HG03460 (cell line): Measurements from ENCODE around the gene GAPDHS.

ENCODE experiments used
- ATAC-seq: cut with Tn5 transposase; IDR thresholded peaks from one replicate; pipeline ENCODE4 v1.9.1; 2021; ENCODE audit not compliant: unreplicated experiment

The GAPDHS gene

DNA sequence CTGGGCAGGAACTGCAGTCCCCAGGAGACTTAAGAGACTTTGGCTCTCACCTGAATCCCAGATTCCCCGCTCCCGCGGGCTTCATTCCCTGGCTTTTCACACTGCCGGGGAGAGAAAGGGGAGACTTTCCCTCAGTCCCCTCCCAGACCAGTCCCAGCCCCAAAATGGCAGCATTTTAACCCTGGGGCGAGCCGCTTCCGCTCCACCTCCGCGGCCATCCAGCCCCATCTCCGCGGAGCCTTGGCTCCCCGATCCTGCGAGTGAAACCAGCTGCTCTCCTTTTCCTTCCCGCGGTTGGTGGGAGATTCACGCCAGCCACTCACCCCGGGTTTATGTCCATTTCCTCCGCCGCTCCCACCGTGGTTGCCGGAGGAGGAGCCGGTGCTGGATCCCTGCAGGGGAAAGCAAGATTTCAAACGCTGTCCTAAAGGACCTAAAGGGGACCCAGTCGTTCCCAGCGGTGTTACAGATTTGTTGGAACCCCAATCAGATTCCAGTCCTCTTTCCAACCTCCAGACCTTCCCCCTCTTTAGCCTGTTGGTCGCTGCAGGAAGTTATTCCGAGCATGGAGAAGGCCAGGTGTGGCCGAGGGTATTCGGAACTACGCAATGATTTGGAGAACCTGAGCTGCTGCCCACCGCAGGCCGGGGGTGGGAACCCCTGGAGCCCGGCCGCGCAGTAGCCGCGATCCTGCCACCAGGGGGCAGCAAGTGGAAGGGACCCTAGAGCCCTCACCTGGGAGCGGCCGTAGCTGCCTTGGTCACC, 23.2 kb upstream of the GAPDHS start:
- ATAC-seq, result no peak

DNA sequence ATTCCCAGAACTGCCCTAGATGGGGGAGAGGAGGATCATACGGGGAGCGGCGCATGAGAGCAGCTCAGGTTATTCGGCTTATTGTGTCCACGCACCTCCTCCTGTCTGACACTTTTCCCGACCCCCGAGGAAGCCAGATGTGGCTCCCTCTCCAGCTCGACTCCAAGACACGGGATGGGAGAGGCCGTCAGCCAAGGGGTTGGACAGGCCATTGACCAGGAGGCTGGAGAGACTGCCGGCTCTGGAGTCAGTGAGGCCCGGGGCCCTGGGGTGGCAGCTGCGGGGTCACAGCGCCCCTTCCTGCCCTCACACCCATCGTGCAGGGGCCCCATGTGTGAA, 22.7 kb upstream of the GAPDHS start:
- no peak for ATAC-seq

DNA sequence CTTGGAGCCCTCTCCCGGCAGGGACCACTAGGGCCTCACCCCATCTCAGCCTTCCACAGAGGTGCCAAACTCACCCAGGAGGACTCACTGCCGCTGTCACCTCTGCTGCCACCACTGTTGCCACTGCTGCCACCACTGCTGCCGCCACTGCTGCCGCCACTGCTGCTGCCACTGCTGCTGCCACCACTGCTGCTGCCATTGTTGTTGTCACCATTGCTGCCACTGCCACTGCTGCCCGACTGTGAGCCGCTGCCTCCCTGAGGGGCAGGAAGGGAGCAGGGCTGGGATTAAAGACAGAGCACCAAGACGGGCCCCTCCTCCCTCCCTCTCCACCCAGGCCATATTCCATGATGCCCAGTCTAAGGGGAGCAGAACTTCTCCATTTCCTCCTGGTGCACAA, 21.9 kb upstream of the GAPDHS start:
- ATAC-seq, result no peak

DNA sequence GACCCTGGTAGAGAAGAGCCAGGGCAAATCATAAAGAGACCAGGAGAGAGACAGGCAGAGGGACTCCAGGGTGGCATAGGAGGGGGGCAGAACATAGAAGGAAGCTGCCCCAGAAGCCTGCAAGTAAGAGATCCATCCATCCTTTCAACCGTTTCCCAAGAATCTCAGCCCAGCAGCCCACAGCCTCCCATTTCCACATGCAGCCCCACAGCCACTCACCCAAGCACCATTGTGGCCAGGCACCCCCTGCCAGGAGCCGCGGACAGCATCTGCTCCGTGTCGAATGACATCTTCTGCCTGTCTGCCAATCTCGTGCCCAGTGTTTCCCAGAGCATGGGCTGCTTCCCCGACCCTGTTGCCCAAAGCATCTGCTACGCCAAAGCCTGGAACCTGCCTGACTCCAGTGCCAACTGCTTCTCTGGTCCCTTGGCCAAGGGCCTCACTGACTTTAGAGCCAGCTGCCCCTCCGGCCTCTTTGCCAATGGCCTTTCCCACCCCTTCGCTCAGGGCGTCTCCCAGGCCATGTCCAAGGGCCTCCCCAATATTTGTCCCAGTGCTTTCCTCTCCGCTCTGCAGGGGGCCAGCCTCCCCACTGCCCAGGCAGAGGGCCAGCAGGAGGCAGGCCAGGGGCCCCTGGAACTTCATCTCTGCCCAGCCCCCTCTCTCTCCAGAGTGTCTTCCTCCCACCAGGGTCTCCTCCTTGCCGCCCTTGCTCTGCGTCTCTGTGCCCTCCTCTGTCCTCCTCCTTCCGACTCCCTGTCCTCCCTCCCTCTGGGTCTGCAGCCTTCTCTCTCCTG, 20.2 kb upstream of the GAPDHS start:
- no peak for ATAC-seq

DNA sequence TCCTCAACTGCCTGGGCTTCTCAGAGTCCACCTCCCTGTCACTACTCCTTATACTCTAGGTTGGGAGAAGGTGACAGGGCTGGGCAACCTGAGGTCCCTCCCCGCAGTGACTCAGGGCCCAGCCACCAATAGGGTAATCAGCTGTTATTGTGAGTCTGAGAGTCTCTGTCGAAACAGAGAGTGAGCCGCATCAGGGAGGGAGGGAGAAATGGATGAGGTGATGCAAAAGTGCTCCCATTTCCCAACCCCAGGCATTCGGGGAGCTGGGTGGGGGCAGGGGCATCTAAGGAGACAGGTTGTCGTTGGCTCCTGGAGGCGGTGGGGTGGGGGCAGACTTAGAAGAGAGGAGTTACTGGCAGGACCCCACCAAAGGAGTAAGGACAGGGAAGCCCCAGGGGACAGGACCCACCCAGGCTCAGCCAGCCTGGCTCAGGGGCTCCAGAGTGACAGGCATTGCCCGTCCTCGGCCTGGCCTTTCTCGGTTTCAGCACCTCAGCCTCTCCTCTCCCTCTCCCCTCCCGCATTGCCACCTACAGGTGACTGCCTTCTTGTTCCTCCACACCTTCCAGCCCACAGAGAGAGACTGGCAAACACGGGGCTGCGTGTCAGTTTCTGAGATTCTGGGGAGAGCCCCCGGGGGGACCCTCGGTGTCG, 19.5 kb upstream of the GAPDHS start, which contains the start of gene DMKN:
DMKN (minus strand) TSS at position 22 of the 654 bp plus-strand sequence. CDS start 174 bp downstream, outside the sequence.
- ATAC-seq, result no peak

DNA sequence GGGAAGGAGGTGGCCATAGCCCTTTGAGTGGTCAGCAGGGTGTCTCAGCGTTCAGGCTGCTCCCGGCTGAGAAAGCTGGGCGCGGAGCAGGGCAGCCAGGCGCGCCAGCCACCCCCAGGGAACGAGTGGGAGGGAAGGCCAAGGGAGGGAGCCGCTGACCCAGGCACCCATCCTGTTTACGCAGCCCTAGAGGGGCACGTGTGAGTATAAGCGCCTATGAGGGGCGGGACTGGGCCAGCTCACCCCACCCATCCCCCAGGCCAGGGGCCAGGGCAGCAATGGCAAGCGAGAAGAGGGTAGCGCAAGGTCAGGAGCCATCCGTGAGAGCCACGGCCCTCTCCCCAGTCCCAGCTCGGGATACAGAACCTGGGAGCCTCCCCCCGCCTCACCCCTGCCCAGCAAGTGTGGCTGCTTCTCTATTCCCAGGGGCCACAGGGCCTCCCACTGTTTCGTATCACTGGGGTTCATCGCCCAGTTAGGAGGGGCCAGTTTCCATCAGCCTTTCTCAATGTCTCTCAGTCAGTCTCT, 18.9 kb upstream of the GAPDHS start:
- no peak for ATAC-seq

DNA sequence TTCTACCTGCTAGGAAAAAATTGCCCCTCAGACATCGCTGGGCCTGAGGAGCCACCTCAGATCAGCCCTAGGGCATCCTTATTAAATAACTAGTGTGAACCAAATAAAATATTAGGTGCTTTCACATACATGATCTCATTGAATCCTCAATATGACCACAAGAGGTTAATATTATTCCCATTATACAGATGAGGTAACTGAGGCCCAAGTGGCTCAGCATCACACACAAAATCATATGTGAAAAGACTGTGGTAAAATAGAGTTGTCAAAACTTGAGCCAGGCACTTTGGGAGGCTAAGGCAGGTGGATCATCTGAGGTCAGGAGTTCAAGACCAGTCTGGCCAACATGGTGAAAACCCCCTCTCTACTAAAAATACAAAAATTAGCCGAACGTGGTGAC, 16.9 kb upstream of the GAPDHS start:
- ATAC-seq, result no peak

DNA sequence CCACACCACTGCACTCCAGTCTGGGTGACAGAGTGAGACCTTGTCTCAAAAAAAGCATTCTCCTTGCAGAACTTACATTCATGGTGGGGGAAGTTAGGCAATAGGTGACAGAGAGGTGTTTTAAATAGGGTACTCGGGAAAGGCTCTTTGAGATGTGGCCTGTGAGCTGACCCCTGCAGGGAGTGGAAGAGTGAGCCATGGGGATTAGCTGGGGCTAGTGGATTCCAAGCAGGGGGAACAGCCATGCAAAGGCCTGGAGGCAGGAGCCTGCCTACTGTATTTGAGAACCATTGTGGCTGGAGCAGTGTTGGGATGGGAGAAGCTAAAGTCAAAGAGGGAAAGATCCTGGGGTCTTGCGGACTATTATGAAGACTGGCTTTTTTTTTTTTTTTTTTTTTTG, 15.9 kb upstream of the GAPDHS start:
- no peak for ATAC-seq

DNA sequence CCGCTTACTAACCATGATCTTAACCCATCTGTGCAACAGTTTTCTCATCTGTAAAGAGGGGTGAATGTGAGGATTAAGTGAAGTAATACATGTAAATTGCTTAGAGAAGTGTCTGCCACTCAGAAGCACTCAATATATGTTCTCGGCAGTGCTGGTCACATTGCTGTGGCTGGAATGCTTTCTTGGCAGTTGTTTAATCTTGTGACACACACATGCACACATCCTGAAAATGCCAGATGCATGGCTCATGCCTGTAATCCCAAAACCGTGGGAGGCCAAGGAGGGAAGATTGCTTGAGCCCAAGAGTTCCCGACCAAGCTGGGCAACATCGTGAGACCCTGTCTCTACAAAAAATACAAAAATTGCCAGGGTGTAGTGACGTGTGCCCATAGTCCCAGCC, 14.9 kb upstream of the GAPDHS start:
- ATAC-seq, result no peak

DNA sequence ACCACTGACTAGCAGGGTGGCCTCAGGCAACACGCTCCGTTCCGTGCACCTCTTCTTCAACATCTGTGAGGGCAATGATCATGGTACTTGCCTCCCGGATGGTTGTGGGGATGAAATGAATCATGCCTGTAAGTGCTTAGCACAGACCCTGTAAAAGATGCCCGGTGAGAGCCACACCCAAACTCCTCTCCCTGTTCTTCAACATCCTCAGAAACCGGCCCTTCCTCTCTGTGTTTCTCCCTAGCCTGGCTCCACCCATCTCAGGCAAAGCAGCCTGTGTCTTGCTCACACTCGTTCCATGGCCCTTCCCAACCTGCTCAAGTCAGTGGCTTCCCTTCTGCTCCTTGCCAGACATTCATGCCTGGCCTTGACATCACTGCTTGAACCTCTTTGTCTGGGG, 14.0 kb upstream of the GAPDHS start:
- ATAC-seq, result no peak

DNA sequence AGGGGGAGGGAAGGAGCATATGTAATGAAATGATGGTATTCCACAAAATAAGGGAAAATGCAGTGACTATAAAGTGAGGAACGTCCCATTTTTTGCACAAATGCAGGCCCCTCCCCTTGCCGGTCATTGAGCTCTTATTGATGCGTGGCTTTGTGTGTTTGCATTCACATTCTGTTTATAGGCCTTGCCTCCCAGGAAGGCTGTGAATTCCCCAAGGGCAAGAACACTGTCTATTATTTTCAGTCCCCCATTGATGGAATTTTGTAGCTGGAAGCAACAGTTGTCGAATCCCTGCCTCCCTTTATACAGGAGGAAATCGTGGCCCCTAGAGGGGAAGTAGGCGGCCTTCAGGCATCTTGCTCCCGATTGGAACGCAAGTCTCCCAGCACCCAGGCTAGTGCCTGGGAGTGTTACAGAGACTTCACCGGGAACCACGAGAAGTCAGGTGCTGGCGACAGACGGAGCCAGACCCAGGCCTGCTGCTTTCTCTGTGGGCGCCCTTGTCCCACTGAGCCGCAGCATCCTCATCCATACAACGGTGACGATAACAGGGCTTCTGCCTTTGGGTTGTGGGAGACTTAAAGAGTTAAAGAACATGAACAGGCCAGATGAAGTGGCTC, 12.0 kb upstream of the GAPDHS start:
- ATAC-seq, result no peak

DNA sequence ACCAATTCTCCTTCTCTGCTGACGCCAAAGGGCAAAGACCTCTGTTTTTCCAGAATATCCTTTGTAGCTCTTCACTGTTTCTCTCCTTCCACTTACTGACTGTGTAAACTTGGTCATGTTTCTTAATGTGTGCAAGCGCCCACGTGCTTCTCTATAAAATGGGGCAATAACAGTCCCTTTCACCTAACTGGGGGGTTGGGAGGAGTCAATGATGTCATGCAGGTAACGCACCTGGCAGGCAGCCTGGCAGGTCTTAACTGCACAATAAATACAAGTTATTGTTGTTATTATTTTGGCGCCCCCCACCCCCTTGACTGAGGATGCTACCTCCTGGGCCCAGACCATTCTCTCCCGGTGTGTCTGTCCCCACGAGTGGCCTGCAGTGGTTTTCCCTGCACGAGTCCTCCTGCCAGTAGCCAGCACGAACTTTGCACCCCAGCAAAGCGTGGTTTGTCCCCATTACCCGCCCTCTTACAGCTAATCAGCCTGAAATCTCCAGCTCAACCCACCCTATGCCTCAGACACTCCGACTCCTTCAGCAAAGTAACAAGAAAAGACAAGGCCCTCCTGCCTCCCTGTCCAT, 10.4 kb upstream of the GAPDHS start:
- no peak for ATAC-seq

DNA sequence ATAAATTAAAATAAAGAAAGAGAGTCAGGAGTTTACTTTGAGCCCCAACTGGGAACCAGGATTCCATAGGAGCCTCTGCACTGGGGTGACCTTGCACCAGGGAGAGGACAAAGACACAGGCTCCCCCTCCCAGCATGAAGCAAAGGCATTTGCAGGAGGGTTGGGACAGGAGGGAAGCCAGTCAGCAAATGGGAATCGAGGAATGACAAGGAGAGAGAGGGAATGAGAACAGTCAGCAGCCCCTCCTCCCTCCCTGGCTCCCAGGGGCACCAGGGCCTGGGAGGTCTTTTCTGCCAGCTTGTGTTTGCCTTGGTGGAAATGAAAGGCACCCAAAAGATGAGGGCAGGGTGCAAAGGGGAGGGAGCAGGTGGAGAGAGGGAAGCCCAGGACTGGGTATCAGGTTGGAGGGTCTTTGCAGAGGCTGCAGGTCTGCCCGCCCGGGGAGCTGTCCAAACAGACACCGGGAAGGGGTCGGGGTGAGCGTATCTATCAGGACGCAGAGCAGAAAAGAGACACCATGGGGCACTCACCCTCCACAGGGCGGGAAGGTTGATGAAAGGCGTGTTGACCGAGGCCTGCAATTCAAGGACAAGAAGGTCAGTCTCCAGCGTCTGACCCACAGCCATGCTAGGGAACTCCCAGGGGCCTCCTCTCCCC, 8.9 kb upstream of the GAPDHS start:
- ATAC-seq, result no peak

DNA sequence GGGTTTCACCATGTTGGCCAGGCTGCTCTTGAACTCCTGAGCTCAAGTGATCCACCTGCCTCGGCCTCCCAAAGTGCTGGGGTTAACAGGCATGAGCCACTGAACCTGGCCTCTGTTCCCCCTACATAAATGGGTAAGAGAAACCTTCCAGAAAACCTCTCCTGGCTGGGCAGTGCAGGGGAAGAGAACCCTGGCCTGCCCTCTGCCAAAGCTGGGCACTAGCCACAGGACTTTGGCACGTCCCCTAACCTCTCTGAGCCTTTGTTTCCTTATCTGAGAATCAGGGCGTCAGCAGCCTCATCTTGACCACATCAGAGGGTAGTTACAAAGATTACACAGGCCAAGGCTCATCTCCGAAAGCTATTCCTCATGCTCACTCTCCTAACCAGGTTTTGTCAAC, 7.4 kb upstream of the GAPDHS start:
- no peak for ATAC-seq

DNA sequence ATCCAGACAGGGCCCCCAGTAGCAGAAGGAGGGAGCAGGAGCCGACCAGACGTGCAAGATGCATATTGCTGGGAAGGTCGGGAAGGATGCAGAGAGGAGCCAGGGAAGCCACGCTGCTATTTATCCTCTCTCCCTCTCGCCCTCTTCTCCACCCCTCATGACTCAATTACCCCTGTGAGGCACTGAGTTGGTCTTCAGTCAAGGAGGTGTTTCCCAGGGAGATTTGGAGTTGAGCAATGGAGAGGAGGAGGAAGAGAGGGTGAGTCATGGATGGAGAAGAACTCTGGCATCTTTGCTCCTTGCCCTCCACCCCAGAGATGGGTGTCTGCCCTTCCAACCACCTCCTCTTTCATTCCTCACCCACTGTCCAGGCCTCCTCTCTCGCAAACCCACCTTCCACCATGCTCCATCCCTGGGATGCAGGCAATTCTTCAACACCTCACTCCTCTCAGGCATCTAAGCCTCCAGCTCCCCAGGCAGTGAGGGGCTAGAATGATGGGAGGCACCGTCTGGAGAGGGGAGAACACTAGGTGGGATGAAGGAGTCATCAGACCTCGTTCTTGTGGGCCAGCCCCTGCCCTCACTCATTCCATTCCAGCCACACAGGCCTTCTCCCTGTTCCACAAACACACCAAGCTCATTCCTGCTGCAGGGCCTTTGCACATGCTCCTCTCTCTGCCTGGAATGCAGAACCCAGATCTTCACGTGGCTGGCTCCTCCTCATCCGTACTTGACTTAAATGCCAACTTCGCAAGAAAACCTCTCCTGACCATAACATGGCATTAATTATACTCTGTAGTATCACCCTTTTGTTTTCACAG, 4.8 kb upstream of the GAPDHS start, which contains the start of gene SBSN:
SBSN (minus strand) TSS at position 94 of the 821 bp plus-strand sequence; CDS start at position 64, 30 bp downstream.
- no peak for ATAC-seq

DNA sequence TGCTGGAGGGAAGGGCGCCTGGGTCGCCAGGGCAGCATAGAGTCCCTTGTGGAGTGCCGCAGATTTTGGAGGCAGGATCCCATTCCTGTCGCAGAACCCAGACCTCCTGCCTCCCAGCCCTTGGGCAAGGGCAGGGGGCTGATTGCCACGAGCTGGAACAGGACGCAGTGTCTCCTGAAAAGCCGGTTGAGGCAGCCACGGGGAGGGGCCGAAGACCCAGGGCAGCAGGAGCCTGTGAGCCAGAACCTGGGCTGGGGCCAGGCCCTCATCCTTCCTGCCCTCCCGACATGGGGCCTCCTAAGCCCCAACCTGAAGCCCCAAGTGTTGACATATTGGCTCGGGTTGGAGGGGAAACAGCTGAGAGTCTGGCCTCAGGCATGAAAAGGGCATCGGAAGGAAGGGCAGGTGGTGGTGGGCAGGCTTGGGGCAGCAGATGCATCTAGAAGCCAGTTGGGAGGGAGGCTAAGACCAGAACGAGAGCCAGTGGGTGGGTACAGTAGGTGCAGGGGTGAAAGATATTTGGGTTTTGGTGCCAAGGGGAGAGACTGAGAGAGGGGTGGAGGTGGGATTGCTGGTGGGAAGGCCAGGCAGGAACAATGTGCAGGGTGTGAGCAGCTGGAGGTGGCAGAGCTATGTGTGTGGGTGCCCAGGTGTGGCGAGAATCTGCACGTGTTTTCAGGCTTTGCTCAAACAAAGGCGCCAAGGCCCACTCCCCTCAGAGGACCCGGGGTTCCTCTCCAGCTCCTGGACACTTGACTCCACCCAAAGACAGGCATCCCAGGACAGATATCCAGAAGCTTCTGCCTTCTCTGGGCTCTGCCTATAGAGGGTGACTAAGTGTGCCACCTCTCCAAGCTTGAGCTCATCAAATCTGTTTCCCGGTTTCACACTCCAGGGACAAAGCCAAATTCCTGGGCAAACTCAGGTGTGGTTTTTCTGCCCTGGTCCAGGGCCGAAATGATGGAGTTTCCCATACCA, 3.7 kb upstream of the GAPDHS start:
- no peak for ATAC-seq

DNA sequence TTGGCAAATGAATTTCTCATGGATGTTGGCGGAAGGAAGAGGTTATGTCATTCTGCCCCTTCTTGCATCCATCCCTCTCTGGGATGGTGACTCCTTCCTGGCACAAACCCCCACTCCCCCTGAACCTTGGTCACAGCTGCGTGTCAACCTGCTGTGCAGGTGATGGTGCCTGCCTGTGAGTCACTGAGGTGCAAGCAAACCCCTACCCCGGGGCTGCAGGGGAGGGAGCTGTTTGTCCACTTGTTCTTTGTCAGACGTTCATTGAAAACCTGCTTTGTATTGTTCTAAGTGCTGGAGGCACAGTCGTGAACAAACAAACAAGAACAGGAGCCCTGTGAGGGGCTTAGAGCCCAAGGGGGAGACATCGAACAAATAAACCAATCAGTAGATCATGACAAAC, 2.0 kb upstream of the GAPDHS start:
- ATAC-seq, result no peak

DNA sequence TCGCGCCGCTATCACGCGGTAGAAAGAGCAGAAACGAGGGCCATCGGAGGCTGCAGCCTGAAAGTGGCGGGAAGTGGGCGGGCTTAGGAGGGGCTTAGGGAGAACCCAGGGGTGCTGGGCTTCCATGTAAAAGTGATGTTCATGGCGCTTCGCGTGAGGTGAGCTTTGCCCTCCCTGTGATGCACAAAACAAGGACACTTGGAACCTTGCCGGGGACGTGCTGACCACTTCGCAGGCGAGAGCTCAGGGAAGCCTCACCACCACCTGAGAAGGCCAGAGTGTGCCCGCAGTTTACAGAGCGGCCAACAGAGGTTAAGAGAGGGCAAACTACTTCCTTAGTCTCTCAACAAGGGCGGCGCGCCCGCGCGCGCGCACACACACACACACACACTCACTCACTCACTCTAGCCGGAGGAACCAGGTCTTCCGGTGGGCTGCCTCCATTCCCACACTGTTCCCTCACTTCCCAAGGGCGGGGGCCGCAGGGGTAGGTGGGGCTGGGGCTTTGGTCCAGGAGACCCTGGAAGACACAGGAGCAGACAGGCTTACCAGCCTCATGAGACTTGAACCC, 651 bp downstream of the GAPDHS start:
- no peak for ATAC-seq
